Activated T-cell treated with anti-CD3 and anti-CD28 coated beads, Interleukin-2, amount 50 U/mL, for 4 hours (primary cell): ENCODE results near the gene C16orf90. TPM values are rescaled to one million over a fixed set of nuclear protein-coding genes. Genes with fewer than 3 reads are reported as not detected.
"Not testable (repeated sequence)": the region's sequence is repeated elsewhere in the genome, so short reads cannot be mapped to it uniquely, and the experiment has no call there.

Experiments
- ATAC-seq, 2 donors: fragments of 200-7000 bp; cut with Tn5 transposase; one replicate each; pipeline ENCODE4 v1.10.0; 2021
- DNase-seq: peaks from one replicate; pipeline ENCODE4 v3.0.0-alpha.2; 2020
- H3K27me3 Mint-ChIP-seq: one replicate; pipeline ENCODE4 v1.8.0; 2021; ENCODE audit warnings: low read depth, mixed read lengths
- H3K36me3 Mint-ChIP-seq: one replicate; pipeline ENCODE4 v1.8.0; 2022; ENCODE audit warnings: mixed read lengths; ENCODE audit not compliant: insufficient read depth
- H3K4me1 Mint-ChIP-seq: one replicate; pipeline ENCODE4 v1.8.0; 2021; ENCODE audit warnings: low read depth, mixed read lengths
- H3K4me3 Mint-ChIP-seq: one replicate; pipeline ENCODE4 v1.8.0; 2021; ENCODE audit warnings: mild to moderate bottlenecking, moderate library complexity, mixed read lengths
- H3K9me3 Mint-ChIP-seq: one replicate; pipeline ENCODE4 v1.8.0; 2021; ENCODE audit warnings: mixed read lengths
- total RNA-seq, 3 donors: library from RNA; stranded (reverse); gene quantifications; one replicate each; pipeline ENCODE4 v1.2.1, GENCODE V29; 2021

C16orf90 gene
- total RNA-seq, 3 donors from 2014 or later, result not detected

GRCh38 chr16:3501412-3501761, 6.1 kb upstream of the C16orf90 start:
- peak overlapping the region; percentile 89 for H3K4me3 Mint-ChIP-seq
- peaks cover 13% of the 10 kb centered on the region for H3K36me3 Mint-ChIP-seq
- not testable (repeated sequence) for DNase-seq, ATAC-seq, H3K27me3 Mint-ChIP-seq, H3K9me3 Mint-ChIP-seq
- H3K4me1 Mint-ChIP-seq, result peaks cover 55% of the 10 kb centered on the region

GRCh38 chr16:3498988-3499387, 3.7 kb upstream of the C16orf90 start:
- DNase-seq (no peak), ATAC-seq (no peak)
- no peaks in the 10 kb centered on the region for H3K27me3 Mint-ChIP-seq
- H3K4me1 Mint-ChIP-seq, result peaks cover 35% of the 10 kb centered on the region
- no peak overlapping the region for H3K4me3 Mint-ChIP-seq
- H3K9me3 Mint-ChIP-seq, result no peaks in the 10 kb centered on the region
- no peaks in the 10 kb centered on the region for H3K36me3 Mint-ChIP-seq

- no peak for ATAC-seq
- H3K4me1 Mint-ChIP-seq, result peaks cover 26% of the 10 kb centered on the region
These were observed 2.5 kb upstream of the C16orf90 start for GRCh38 chr16:3497771-3498170.

GRCh38 chr16:3496386-3496785, 1.1 kb upstream of the C16orf90 start:
- Mint-ChIP-seq H3K36me3 (no peaks in the 10 kb centered on the region), H3K4me3 (no peak overlapping the region), H3K4me1 (peaks cover 12% of the 10 kb centered on the region), H3K27me3 (no peaks in the 10 kb centered on the region), H3K9me3 (no peaks in the 10 kb centered on the region)
- DNase-seq, result no peak
- ATAC-seq, result no peak

More at GRCh38 chr16:3497771-3498170, 2.5 kb upstream of the C16orf90 start:
- DNase-seq, result no peak
- Mint-ChIP-seq H3K27me3 (no peaks in the 10 kb centered on the region), H3K9me3 (no peaks in the 10 kb centered on the region), H3K36me3 (no peaks in the 10 kb centered on the region), H3K4me3 (no peak overlapping the region)

GRCh38 chr16:3494386-3494973, 809 bp downstream of the C16orf90 start:
- DNase-seq (no peak), ATAC-seq (no peak)
- Mint-ChIP-seq H3K4me3 (no peak overlapping the region), H3K36me3 (no peaks in the 10 kb centered on the region), H3K4me1 (peaks cover under 1% of the 10 kb centered on the region), H3K27me3 (no peaks in the 10 kb centered on the region), H3K9me3 (no peaks in the 10 kb centered on the region)

- H3K36me3 Mint-ChIP-seq, result no peaks in the 10 kb centered on the region
- H3K9me3 Mint-ChIP-seq, result no peaks in the 10 kb centered on the region
- no peak for ATAC-seq
- no peak overlapping the region for H3K4me3 Mint-ChIP-seq
- H3K4me1 Mint-ChIP-seq, result no peaks in the 10 kb centered on the region
- no peaks in the 10 kb centered on the region for H3K27me3 Mint-ChIP-seq
- DNase-seq, result no peak
These were observed 2.9 kb downstream of the C16orf90 start for GRCh38 chr16:3492356-3492755.

GRCh38 chr16:3490911-3491629, 4.2 kb downstream of the C16orf90 start:
- H3K4me3 Mint-ChIP-seq, result no peak overlapping the region
- H3K27me3 Mint-ChIP-seq, result no peaks in the 10 kb centered on the region
- DNase-seq (no peak), ATAC-seq (no peak)
- peaks cover 3% of the 10 kb centered on the region for H3K36me3 Mint-ChIP-seq
- H3K9me3 Mint-ChIP-seq, result no peaks in the 10 kb centered on the region
- no peaks in the 10 kb centered on the region for H3K4me1 Mint-ChIP-seq

GRCh38 chr16:3488801-3489200, 6.5 kb downstream of the C16orf90 start:
- Mint-ChIP-seq H3K4me3 (no peak overlapping the region), H3K27me3 (no peaks in the 10 kb centered on the region), H3K9me3 (no peaks in the 10 kb centered on the region), H3K36me3 (peaks cover 6% of the 10 kb centered on the region), H3K4me1 (no peaks in the 10 kb centered on the region)
- DNase-seq, result no peak
- ATAC-seq, result no peak

GRCh38 chr16:3487521-3488410, 7.5 kb downstream of the C16orf90 start:
- DNase-seq, result no peak
- Mint-ChIP-seq H3K27me3 (no peaks in the 10 kb centered on the region), H3K4me1 (no peaks in the 10 kb centered on the region), H3K9me3 (no peaks in the 10 kb centered on the region), H3K36me3 (peaks cover 16% of the 10 kb centered on the region), H3K4me3 (no peak overlapping the region)
- ATAC-seq, result no peak

GRCh38 chr16:3486506-3487215, 8.6 kb downstream of the C16orf90 start:
- H3K27me3 Mint-ChIP-seq, result no peaks in the 10 kb centered on the region
- H3K4me3 Mint-ChIP-seq, result no peak overlapping the region
- ATAC-seq (no peak), DNase-seq (no peak)
- peaks cover 23% of the 10 kb centered on the region for H3K36me3 Mint-ChIP-seq
- H3K4me1 Mint-ChIP-seq, result no peaks in the 10 kb centered on the region
- no peaks in the 10 kb centered on the region for H3K9me3 Mint-ChIP-seq

- Mint-ChIP-seq H3K4me3 (no peak overlapping the region), H3K4me1 (no peaks in the 10 kb centered on the region), H3K27me3 (no peaks in the 10 kb centered on the region), H3K9me3 (no peaks in the 10 kb centered on the region), H3K36me3 (peaks cover 29% of the 10 kb centered on the region)
- no peak for DNase-seq
- ATAC-seq, result no peak
These were observed 9.3 kb downstream of the C16orf90 start for GRCh38 chr16:3485821-3486505.

- Mint-ChIP-seq H3K27me3 (no peaks in the 10 kb centered on the region), H3K36me3 (peaks cover 31% of the 10 kb centered on the region), H3K4me3 (no peak overlapping the region), H3K4me1 (no peaks in the 10 kb centered on the region), H3K9me3 (no peaks in the 10 kb centered on the region)
- no peak for DNase-seq
- no peak for ATAC-seq
These were observed 10.1 kb downstream of the C16orf90 start for GRCh38 chr16:3485097-3485745.

GRCh38 chr16:3484318-3485096, 10.8 kb downstream of the C16orf90 start:
- Mint-ChIP-seq H3K9me3 (no peaks in the 10 kb centered on the region), H3K4me1 (no peaks in the 10 kb centered on the region), H3K27me3 (no peaks in the 10 kb centered on the region), H3K36me3 (peaks cover 33% of the 10 kb centered on the region), H3K4me3 (no peak overlapping the region)
- no peak for DNase-seq
- no peak for ATAC-seq
